ENCODE results near the gene SH3D21. TPM values are rescaled to one million over a fixed set of nuclear protein-coding genes. Genes with fewer than 3 reads are reported as not detected.

SH3D21 gene
- total RNA-seq, 2 experiments from 2014 or later = 15.2 to 16.7 TPM

DNA sequence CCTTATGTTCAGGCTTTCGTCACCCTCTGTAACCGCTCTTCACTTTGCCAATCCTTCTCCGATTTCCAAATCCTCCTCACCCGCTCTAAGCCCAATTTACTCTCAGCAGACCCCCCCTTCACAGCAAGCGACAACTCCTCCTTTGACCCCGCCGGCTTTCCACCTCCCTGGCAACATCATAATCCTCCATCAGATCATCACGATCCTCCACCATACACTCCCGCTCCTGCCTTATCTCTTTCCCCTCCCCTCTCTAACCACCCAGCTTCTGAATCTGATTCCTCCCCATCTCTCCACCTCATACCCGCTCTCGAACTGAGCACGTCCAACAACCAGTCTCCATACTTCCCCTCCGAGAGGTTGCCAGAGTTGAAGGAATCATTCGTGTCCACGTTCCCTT, 24.8 kb downstream of the SH3D21 start:
- no peaks in the 10 kb centered on the region for H3K9me2 ChIP-seq (ENCODE audit: insufficient read depth, low read length)
- POLR2A ChIA-PET = no interaction called here
- no peak overlapping the region for H2AFZ ChIP-seq (ENCODE audit: low read length)
- no peaks in the 10 kb centered on the region for H4K20me1 ChIP-seq (ENCODE audit: insufficient read depth, low read length)
- TF ChIP-seq CTCF (conservative IDR thresholded peaks at IDR 0.05; ENCODE audit: low read length) (no peak), EZH2phosphoT487 (IDR thresholded peaks at IDR 0.05; ENCODE audit: borderline replicate concordance, low read depth, low read length) (no peak)
- H3K4me3 ChIP-seq (ENCODE audit: low read depth, low read length, poor library complexity, severe bottlenecking) = no peak overlapping the region
- H3K36me3 ChIP-seq (ENCODE audit: insufficient read depth, low read length) = no peaks in the 10 kb centered on the region
- no peaks in the 10 kb centered on the region for H3K9me3 ChIP-seq (ENCODE audit: low read length)
- H3K79me2 ChIP-seq (ENCODE audit: insufficient read depth, low read depth, low read length) = no peaks in the 10 kb centered on the region
- BruUV-seq (replicated peaks) = no TSS peak
- intact Hi-C loops (cut with micrococcal nuclease; ENCODE audit: unreplicated experiment) = no loop called here
- no peak for DNase-seq (ENCODE audit: low spot score)
- CTCF ChIA-PET (ENCODE audit: unreplicated experiment) = no interaction called here
- H3K4me1 ChIP-seq (ENCODE audit: insufficient read depth, low read length, poor library complexity, severe bottlenecking) = peaks cover 38% of the 10 kb centered on the region
- no peak overlapping the region for H3K27ac ChIP-seq (ENCODE audit: low read depth, low read length, poor library complexity, severe bottlenecking)
- H3K4me2 ChIP-seq (ENCODE audit: low read length) = no peak overlapping the region

DNA sequence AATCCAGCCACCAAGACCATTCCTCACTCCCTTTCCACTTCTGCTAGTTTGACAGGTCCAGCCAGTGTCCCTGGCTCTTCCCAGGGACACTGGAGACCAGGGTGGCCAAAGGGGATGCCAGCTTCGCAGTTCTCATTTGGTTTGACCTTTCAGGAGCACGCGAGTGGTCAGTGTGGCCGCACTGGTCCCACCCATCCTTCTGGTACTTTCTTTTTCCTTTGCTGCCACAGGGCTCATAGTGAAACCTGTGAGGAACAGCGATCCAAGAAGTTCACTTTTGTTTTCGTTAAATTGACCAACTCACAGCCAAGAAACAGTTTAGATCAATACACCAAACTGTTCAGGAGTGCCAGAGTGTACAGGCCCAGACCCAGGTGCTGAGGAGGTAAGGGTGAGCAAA, 31.7 kb downstream of the SH3D21 start:
- CTCF ChIA-PET (ENCODE audit: unreplicated experiment) = interaction anchor here (0.5 kb wide), 1 partner anchor 87 kb away, joined by 3 read pairs; no protein-coding TSS in a partner anchor

More for the DNA sequence above, 31.7 kb downstream of the SH3D21 start:
- Histone ChIP-seq H3K79me2 (ENCODE audit: insufficient read depth, low read depth, low read length) (no peaks in the 10 kb centered on the region), H3K9me2 (ENCODE audit: insufficient read depth, low read length) (no peaks in the 10 kb centered on the region), H3K9me3 (ENCODE audit: low read length) (no peaks in the 10 kb centered on the region), H3K4me1 (ENCODE audit: insufficient read depth, low read length, poor library complexity, severe bottlenecking) (peaks cover 9% of the 10 kb centered on the region), H3K4me3 (ENCODE audit: low read depth, low read length, poor library complexity, severe bottlenecking) (no peak overlapping the region), H3K27ac (ENCODE audit: low read depth, low read length, poor library complexity, severe bottlenecking) (no peak overlapping the region), H3K36me3 (ENCODE audit: insufficient read depth, low read length) (peaks cover 2% of the 10 kb centered on the region; the same call in 1 of the 2 replicates), H3K4me2 (ENCODE audit: low read length) (no peak overlapping the region), H4K20me1 (ENCODE audit: insufficient read depth, low read length) (no peaks in the 10 kb centered on the region), H2AFZ (ENCODE audit: low read length) (no peak overlapping the region)
- BruUV-seq (replicated peaks) = no TSS peak
- intact Hi-C loops (cut with micrococcal nuclease; ENCODE audit: unreplicated experiment) = no loop called here
- POLR2A ChIA-PET = no interaction called here
- TF ChIP-seq CTCF (conservative IDR thresholded peaks at IDR 0.05; ENCODE audit: low read length) (no peak), EZH2phosphoT487 (IDR thresholded peaks at IDR 0.05; ENCODE audit: borderline replicate concordance, low read depth, low read length) (no peak)
- no peak for DNase-seq (ENCODE audit: low spot score)
